GM03348 (cell line): ENCODE results near the gene DLD.
"Not testable (repeated sequence)": the region's sequence is repeated elsewhere in the genome, so short reads cannot be mapped to it uniquely, and the experiment has no call there.

ENCODE experiments used
- DNase-seq: peaks from one replicate; pipeline ENCODE4 v3.0.0; 2012; ENCODE audit warnings: low spot score

The DLD gene

DNA sequence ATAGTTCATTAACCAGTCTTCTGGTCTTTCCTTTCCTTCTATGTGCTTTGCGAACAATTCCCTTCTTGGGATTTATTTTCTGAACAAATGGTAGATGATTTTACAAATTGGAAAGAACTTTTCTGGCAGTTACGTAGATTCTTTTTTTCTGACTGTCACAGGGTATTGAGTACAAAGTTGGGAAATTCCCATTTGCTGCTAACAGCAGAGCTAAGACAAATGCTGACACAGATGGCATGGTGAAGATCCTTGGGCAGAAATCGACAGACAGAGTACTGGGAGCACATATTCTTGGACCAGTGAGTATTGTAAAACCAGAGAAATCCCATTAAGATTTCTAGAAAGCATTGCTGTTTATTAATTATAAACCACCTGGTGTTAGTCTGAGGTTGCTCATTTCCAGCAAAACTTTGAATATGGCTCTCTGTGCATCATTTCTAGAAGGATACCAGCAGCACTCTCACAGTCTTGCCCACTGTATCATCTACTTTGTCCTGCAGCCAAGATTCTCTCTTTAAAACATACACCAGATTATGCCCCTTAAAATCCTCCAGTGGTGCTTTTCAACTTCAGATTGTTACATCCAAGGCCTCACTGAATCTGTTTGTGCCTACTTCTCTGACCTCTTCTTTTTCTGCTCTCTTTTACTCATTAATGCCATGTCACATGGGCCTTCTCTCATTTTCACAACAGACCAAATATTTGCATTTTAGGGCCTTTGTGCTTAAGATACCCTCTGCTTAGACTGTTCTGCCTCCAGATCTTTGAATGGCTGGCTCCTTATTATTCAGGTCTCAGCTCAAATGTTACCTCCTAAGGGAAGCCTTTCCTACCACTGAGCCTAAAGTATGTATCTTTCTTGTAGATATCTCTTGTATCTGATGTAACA lies 27.0 kb downstream of the DLD start:
- no peak for DNase-seq

DNA sequence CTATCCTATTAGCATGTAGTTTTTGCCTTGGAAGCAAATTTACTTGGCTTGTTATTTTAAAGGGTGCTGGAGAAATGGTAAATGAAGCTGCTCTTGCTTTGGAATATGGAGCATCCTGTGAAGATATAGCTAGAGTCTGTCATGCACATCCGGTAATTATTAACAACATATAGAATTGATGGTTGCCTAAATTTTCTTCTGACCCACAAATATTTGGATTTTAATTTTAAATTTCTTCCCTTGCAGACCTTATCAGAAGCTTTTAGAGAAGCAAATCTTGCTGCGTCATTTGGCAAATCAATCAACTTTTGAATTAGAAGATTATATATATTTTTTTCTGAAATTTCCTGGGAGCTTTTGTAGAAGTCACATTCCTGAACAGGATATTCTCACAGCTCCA lies 28.0 kb downstream of the DLD start:
- no peak for DNase-seq

GRCh38 chr7:107920048-107920772 lies 29.2 kb downstream of the DLD start:
- no peak for DNase-seq

DNA sequence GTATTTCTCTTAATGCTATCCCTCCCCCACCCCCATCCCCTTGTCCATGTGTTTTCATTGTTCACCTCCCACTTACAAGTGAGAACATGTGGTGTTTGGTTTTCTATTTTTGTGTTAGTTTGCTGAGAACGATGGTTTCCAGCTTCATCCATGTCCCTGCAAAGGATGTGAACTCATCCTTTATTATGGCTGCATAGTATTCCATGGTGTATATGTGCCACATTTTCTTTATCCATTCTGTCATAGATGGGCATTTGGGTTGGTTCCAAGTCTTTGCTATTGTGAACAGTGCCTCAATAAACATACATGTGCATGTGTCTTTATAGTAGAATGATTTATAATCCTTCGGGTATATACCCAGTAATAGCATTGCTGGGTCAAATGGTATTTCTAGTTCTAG lies 30.8 kb downstream of the DLD start:
- DNase-seq, result not testable (repeated sequence)

DNA sequence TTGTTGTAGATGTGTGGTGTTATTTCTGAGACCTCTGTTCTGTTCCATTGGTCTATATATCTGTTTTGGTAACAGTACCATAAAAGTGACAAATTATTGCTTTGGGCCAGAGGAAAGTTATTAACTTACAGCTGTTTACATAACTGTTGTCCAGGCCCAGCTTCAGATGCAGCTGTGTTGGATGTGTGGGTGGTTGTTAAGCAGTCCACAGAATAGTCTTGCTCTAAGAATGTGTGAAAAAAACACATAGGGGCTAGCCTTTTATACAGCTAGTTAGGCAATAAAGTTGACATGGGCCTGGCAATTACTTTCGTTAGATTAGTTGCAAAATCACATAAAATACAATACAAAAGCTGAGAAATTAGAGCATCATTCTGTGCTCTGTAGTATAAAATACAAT lies 31.9 kb downstream of the DLD start:
- DNase-seq, result no peak

- DNase-seq, result no peak
Measured at GRCh38 chr7:107924841-107925504, 34.0 kb downstream of the DLD start.

- DNase-seq, result no peak
Measured at GRCh38 chr7:107926481-107926880, 35.5 kb downstream of the DLD start.

GRCh38 chr7:107931740-107932515 lies 40.9 kb downstream of the DLD start:
- no peak for DNase-seq

- DNase-seq, result no peak
Measured at GRCh38 chr7:107932805-107933204, 41.8 kb downstream of the DLD start.

- no peak for DNase-seq
Measured at GRCh38 chr7:107933386-107934013, 42.5 kb downstream of the DLD start.

GRCh38 chr7:107934991-107935770 lies 44.2 kb downstream of the DLD start:
- DNase-seq, result no peak

DNA sequence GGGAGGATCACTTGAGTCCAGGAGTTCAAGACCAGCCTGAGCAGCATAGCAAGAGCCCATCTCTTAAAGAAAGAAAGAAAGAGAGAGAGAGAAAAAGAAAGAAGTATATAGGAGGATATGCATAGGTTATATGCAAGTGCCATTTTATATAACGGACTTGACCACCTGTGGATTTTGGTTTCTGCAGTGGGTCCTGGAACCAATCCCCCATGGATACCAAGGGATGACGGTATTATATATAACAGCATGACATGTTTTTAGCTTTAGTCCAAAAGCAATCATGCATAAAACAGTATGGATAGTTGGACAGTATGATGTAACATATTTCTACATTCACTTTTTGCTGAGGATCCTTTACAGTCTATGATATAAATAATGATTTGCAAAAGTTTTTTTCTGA lies 45.3 kb downstream of the DLD start:
- DNase-seq, result no peak

DNA sequence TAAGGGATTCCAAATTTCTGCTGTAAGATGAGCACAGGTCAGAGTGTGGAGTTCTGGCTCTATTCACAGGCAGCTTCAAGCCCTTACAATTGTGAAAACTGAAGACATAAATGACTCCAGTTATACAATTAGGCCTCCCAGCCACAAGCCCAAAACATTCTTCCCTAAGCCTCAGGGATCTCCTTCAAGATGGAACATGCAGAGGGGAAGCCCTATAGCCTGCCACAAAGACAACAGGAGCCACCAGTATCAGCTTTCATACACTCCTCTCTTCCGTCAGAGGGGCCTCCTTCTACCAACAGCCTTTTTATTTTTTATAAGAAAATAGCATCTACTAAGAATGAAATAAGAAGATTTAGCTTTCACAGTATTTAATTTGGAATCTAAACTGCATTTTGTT lies 46.5 kb downstream of the DLD start:
- no peak for DNase-seq

DNA sequence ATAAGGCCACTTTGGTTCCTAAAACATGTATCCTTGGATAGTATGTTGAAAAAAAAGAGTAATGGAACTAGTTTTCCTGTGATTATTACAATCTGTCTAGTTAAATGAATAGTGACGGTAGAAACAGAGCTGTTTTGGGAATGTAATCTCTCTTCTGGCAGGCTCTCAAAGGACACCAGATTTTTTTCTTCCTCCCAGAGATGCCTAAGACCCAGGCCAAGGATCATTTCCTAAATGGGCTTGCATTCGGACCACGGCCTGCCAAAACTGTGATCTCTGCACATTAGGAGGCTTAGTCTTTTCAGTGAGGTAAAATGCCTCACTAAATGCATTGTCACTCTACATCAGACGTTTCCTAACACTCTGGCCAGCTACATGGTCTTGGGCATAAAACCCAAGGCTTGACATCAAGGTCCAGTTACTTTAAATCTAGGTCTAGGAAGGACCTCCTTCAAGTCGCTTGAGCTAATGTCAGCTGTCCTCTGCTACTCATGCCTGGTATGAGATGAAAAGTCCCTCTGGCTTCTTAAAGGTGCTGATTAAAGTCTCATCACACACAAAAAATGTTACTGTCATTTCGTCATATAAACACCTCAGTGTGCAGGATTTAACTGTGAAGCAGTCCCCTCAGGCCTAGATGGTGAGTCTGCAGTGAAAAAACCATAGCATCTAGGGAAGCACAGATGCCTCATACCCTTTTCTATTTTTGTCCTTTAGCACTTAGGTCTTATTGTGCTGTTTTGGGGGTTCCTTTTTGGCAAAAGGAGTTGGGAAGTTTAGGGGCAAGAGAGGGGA lies 47.7 kb downstream of the DLD start:
- no peak for DNase-seq

DNA sequence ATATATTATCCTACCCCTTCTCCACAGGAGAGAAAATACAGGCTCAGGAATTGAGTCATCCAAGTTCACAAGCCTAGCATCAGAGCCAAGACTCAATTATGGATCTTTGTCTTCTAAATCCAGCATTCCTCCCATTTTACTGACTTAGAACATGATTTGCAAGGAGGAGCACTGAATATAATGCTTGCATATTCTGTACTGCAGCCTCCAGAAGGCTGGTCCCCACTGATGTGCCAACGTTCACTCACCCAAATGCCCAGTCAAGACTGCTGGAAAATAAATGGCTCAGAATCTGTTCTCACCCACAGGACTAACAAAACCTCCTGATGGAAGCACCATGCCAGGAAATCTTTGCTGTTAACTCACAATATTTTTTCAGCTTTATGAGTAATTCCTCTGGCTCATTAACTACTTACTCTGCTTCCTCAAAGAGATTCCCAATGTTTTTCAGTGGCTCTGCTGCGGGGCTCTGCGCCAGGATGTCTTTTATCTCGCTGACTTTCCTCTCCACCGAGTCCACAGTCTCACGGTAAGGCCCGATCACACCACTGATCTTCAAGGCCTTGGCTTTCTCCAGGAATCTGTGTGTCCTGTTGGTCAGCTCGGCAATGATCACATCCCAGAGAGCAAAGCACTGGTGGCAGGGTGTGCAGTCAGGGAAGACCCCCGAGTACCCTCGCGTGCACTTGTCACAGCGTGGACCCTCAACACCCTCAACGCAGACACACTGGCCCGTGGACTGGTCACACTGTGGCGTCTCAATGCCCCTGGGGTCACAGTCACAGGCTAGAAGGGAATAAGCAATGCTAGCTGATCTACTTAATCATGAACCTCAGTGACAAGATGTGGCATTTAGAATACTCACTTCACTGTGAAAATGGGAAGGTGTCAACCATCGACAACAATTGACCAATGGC lies 48.8 kb downstream of the DLD start:
- peak; percentile 70 for DNase-seq

- DNase-seq, result no peak
Measured at GRCh38 chr7:107940951-107941350, 50.0 kb downstream of the DLD start.

- no peak for DNase-seq
Measured at GRCh38 chr7:107943018-107943417, 52.0 kb downstream of the DLD start.

DNA sequence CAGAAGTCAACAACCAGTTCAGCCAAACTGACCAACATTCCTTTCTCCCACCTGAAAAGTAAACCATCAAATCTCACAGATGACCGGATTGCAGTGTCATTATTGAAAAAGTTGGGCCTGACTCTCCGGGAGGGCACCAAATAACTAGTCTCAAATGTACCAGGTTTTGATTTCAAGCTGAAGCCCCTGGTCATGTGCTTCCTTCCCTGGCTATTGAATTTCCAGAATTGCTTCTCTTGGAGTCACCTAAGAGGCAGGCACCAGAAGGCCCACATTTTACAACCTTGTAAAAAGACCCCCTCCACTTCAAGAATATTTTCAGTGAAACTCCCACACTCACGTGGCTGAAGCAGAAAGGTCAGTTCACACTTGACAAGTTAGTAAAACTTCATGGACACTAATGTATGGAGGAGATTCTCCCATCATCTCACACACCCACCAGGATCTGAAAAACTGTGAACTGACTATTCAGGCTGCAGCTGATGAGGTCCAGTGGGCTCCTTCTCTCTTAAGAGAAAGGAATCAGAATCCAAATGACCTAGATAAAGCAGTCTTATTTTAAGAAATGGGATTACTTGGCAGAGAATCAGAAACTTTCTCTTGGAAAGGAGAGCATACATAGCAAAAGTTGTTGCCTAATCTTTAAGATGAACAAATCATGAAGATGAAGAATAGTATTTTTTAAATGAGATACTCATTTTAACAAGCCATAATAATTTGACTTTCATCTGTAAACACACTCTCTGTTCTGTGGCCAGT lies 53.6 kb downstream of the DLD start:
- no peak for DNase-seq
